ENCODE results near the gene KIF6.
"Not testable (repeated sequence)": the region's sequence is repeated elsewhere in the genome, so short reads cannot be mapped to it uniquely, and the experiment has no call there.

KIF6 gene

DNA sequence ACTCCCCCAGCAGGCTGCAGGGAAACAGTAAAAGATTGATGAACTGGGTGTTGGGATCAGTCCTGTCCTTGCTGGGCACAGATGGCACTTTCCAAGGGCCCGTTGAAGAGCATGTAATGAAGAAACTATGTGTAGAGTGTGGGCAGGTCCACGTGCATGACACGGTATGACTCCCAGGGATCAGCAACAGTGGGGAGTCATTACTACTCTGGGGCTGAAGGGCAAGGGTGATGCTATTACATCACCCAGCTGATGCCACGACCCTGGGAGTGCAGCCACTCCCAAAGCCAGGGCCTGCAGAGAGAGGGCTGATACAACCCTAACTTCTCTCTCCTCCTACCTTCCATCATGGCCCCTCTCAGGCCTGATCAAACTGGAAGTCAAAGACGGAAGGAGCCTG is 431.1 kb downstream of the KIF6 start:
- Histone ChIP-seq H2AFZ (ENCODE audit: low read depth, low read length, severe bottlenecking) (no peak overlapping the region), H3K36me3 (ENCODE audit: low read length) (no peaks in the 10 kb centered on the region), H3K9ac (ENCODE audit: low read length) (no peak overlapping the region), H3F3A (ENCODE audit: insufficient read depth) (no peaks in the 10 kb centered on the region), H3K79me2 (ENCODE audit: insufficient read depth, low read length) (no peaks in the 10 kb centered on the region), H3K27ac (ENCODE audit: low read depth, low read length) (no peak overlapping the region), H3K9me3 (ENCODE audit: insufficient read depth, low read length) (no peaks in the 10 kb centered on the region), H3K4me3 (ENCODE audit: insufficient read depth, low read length, poor library complexity, severe bottlenecking) (no peak overlapping the region), H3K4me2 (ENCODE audit: low read depth, low read length, poor library complexity, severe bottlenecking) (no peak overlapping the region), H3K27me3 (ENCODE audit: low read length) (no peaks in the 10 kb centered on the region), H3K9me2 (replicated peaks; ENCODE audit: insufficient read depth, low read length) (no peaks in the 10 kb centered on the region), H4K20me1 (ENCODE audit: low read depth, low read length) (no peaks in the 10 kb centered on the region)
- TF ChIP-seq, protein P1, sequence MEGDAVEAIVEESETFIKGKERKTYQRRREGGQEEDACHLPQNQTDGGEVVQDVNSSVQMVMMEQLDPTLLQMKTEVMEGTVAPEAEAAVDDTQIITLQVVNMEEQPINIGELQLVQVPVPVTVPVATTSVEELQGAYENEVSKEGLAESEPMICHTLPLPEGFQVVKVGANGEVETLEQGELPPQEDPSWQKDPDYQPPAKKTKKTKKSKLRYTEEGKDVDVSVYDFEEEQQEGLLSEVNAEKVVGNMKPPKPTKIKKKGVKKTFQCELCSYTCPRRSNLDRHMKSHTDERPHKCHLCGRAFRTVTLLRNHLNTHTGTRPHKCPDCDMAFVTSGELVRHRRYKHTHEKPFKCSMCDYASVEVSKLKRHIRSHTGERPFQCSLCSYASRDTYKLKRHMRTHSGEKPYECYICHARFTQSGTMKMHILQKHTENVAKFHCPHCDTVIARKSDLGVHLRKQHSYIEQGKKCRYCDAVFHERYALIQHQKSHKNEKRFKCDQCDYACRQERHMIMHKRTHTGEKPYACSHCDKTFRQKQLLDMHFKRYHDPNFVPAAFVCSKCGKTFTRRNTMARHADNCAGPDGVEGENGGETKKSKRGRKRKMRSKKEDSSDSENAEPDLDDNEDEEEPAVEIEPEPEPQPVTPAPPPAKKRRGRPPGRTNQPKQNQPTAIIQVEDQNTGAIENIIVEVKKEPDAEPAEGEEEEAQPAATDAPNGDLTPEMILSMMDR (IDR thresholded peaks at IDR 0.05; ENCODE audit: insufficient read depth, low read length, poor library complexity, severe bottlenecking) = no peak

- TF ChIP-seq, protein P1 (IDR thresholded peaks at IDR 0.05; ENCODE audit: insufficient read depth, low read length, poor library complexity, severe bottlenecking) = no peak
- no peak for TF ChIP-seq EZH2phosphoT487 (conservative IDR thresholded peaks at IDR 0.05; ENCODE audit: low read length)
- Histone ChIP-seq H3K4me3 (ENCODE audit: insufficient read depth, low read length, poor library complexity, severe bottlenecking) (no peak overlapping the region), H2AFZ (ENCODE audit: low read depth, low read length, severe bottlenecking) (no peak overlapping the region), H3K9me2 (replicated peaks; ENCODE audit: insufficient read depth, low read length) (no peaks in the 10 kb centered on the region), H3K36me3 (ENCODE audit: low read length) (no peaks in the 10 kb centered on the region), H3K9ac (ENCODE audit: low read length) (no peak overlapping the region), H3K4me2 (ENCODE audit: low read depth, low read length, poor library complexity, severe bottlenecking) (no peak overlapping the region), H3K27me3 (ENCODE audit: low read length) (no peaks in the 10 kb centered on the region), H3K9me3 (ENCODE audit: insufficient read depth, low read length) (no peaks in the 10 kb centered on the region), H3K79me2 (ENCODE audit: insufficient read depth, low read length) (no peaks in the 10 kb centered on the region), H3K27ac (ENCODE audit: low read depth, low read length) (no peak overlapping the region), H4K20me1 (ENCODE audit: low read depth, low read length) (no peaks in the 10 kb centered on the region), H3F3A (ENCODE audit: insufficient read depth) (no peaks in the 10 kb centered on the region)
Observed at GRCh38 chr6:39292637-39293036, 432.6 kb downstream of the KIF6 start.

DNA sequence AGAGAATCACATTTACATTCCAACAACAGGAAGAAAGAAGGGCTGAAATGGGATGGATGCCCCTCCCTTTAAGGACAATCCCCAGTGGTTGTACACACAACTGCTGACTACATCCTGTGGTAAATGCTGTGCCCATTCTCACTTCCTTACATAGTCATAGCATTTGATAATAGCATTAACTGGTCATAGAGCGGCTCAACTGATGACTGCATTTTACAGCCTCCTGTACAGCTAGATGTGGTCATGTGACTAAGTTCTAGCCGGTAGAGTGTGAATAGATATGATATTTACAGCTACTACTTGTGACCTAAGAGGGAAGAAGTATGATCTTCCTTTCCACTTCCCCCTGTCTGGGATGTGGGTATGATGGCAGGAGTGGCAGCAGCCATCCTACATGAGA is 435.7 kb downstream of the KIF6 start:
- Histone ChIP-seq H3K36me3 (ENCODE audit: low read length) (no peaks in the 10 kb centered on the region), H3F3A (ENCODE audit: insufficient read depth) (no peaks in the 10 kb centered on the region), H3K27me3 (ENCODE audit: low read length) (no peaks in the 10 kb centered on the region), H3K4me2 (ENCODE audit: low read depth, low read length, poor library complexity, severe bottlenecking) (no peak overlapping the region), H3K9me3 (ENCODE audit: insufficient read depth, low read length) (no peaks in the 10 kb centered on the region), H3K79me2 (ENCODE audit: insufficient read depth, low read length) (no peaks in the 10 kb centered on the region), H3K9me2 (replicated peaks; ENCODE audit: insufficient read depth, low read length) (no peaks in the 10 kb centered on the region), H4K20me1 (ENCODE audit: low read depth, low read length) (no peaks in the 10 kb centered on the region), H2AFZ (ENCODE audit: low read depth, low read length, severe bottlenecking) (no peak overlapping the region), H3K27ac (ENCODE audit: low read depth, low read length) (no peak overlapping the region), H3K9ac (ENCODE audit: low read length) (no peak overlapping the region), H3K4me3 (ENCODE audit: insufficient read depth, low read length, poor library complexity, severe bottlenecking) (no peak overlapping the region)
- TF ChIP-seq, protein P1 (IDR thresholded peaks at IDR 0.05; ENCODE audit: insufficient read depth, low read length, poor library complexity, severe bottlenecking) = no peak
- no peak for TF ChIP-seq EZH2phosphoT487 (conservative IDR thresholded peaks at IDR 0.05; ENCODE audit: low read length)

GRCh38 chr6:39287601-39288000 is 437.6 kb downstream of the KIF6 start:
- Histone ChIP-seq H4K20me1 (ENCODE audit: low read depth, low read length) (no peaks in the 10 kb centered on the region), H3K9me2 (replicated peaks; ENCODE audit: insufficient read depth, low read length) (no peaks in the 10 kb centered on the region), H3K4me2 (ENCODE audit: low read depth, low read length, poor library complexity, severe bottlenecking) (no peak overlapping the region), H2AFZ (ENCODE audit: low read depth, low read length, severe bottlenecking) (no peak overlapping the region), H3K27me3 (ENCODE audit: low read length) (no peaks in the 10 kb centered on the region), H3K9me3 (ENCODE audit: insufficient read depth, low read length) (no peaks in the 10 kb centered on the region), H3F3A (ENCODE audit: insufficient read depth) (no peaks in the 10 kb centered on the region), H3K79me2 (ENCODE audit: insufficient read depth, low read length) (no peaks in the 10 kb centered on the region), H3K36me3 (ENCODE audit: low read length) (no peaks in the 10 kb centered on the region), H3K9ac (ENCODE audit: low read length) (no peak overlapping the region), H3K27ac (ENCODE audit: low read depth, low read length) (no peak overlapping the region), H3K4me3 (ENCODE audit: insufficient read depth, low read length, poor library complexity, severe bottlenecking) (no peak overlapping the region)
- TF ChIP-seq, protein P1 (IDR thresholded peaks at IDR 0.05; ENCODE audit: insufficient read depth, low read length, poor library complexity, severe bottlenecking) = no peak
- TF ChIP-seq EZH2phosphoT487 (conservative IDR thresholded peaks at IDR 0.05; ENCODE audit: low read length) = no peak

DNA sequence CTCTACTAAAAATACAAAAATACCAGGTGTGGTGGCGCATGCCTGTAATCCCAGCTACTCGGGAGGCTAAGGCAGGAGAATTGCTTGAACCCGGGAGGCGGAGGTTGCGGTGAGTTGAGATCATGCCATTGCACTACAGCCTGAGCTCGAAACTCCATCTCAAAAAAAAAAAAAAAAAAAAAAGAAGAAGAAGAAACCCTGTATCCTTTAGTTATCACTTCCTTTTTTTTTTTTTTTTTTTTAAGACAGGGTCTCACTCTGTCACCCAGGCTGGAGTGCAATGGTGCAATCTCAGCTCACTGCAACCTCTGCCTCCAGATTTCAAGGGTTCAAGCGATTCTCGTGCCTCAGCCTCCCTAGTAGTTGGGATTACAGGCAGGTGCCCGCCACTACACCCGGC is 438.6 kb downstream of the KIF6 start:
- H3K4me2 ChIP-seq (ENCODE audit: low read depth, low read length, poor library complexity, severe bottlenecking); H3K36me3 ChIP-seq (ENCODE audit: low read length); H3K9me2 ChIP-seq (replicated peaks; ENCODE audit: insufficient read depth, low read length); H3K79me2 ChIP-seq (ENCODE audit: insufficient read depth, low read length); H2AFZ ChIP-seq (ENCODE audit: low read depth, low read length, severe bottlenecking); H3K4me3 ChIP-seq (ENCODE audit: insufficient read depth, low read length, poor library complexity, severe bottlenecking); H3K27me3 ChIP-seq (ENCODE audit: low read length); H4K20me1 ChIP-seq (ENCODE audit: low read depth, low read length); H3F3A ChIP-seq (ENCODE audit: insufficient read depth); H3K9ac ChIP-seq (ENCODE audit: low read length); H3K27ac ChIP-seq (ENCODE audit: low read depth, low read length); H3K9me3 ChIP-seq (ENCODE audit: insufficient read depth, low read length): not testable (repeated sequence)
